Prostate gland (tissue), 2 donors: ENCODE data around the gene SOD2. TPM values are rescaled to one million over a fixed set of nuclear protein-coding genes. Genes with fewer than 3 reads are reported as not detected.

ENCODE experiments used
- DNase-seq: peaks from one replicate; pipeline ENCODE4 v3.0.0-alpha.2; 2019; ENCODE audit warnings: low spot score
- H3K27ac ChIP-seq, 2 donors: fragments of 200-600 bp; sonication (generic); 2 replicates each; pipeline ENCODE4 v1.5.1; 2017 to 2019
- H3K27me3 ChIP-seq: fragments of 200-600 bp; sonication (generic); replicated peaks from 2 replicates; pipeline ENCODE4 v1.5.1; 2019; ENCODE audit not compliant: insufficient read depth
- H3K36me3 ChIP-seq, 2 donors: fragments of 200-600 bp; sonication (generic); 1 replicate in 1 of 2; 2 replicates in 1 of 2; pipeline versions ENCODE4 v1.5.1 to v1.8.1; 2017 to 2019
- H3K4me1 ChIP-seq: fragments of 200-600 bp; sonication (generic); replicated peaks from 2 replicates; pipeline ENCODE4 v1.5.1; 2019
- H3K4me3 ChIP-seq, 2 donors: fragments of 200-600 bp; sonication (generic); 2 replicates each; pipeline ENCODE4 v1.5.1; 2017 to 2019
- H3K9me3 ChIP-seq: fragments of 200-600 bp; sonication (generic); 2 replicates; pipeline ENCODE4 v1.5.1; 2017
- POLR2A ChIP-seq: fragments of 450-650 bp; IDR thresholded peaks from one replicate; pipeline ENCODE4 v1.6.1; 2016; ENCODE audit warnings: antibody characterized with exemption, mild to moderate bottlenecking
- POLR2AphosphoS5 ChIP-seq: sonication (generic); formaldehyde crosslinking; IDR thresholded peaks from one replicate; pipeline ENCODE4 v1.6.1; 2017; ENCODE audit warnings: antibody characterized with exemption
- WGBS: methylation state at CpG from one replicate; pipeline ENCODE4 v1.1.5; 2018; 5-methylcytosine and 5-hydroxymethylcytosine counted together
- intact Hi-C: fragments of 100-400 bp; cut with DNase I; formaldehyde crosslinking; loops from one replicate; pipeline ENCODE4 v1.14.2; 2022
- total RNA-seq, 2 donors: library from RNA; depleted of rRNA; stranded (reverse); fragments of >200 nt; gene quantifications; one replicate each; pipeline ENCODE4 v1.1.0, GENCODE V29; 2016
- TF ChIP-seq, protein P1 (sequence below), 4 experiments: fragments of 200-600 bp in 2 of 4; fragments of 450-650 bp in 2 of 4; sonication (generic) in 2 of 4; IDR thresholded peaks; 1 replicate in 3 of 4; 2 replicates in 1 of 4; pipeline ENCODE4 v1.5.1; 2016 to 2019; ENCODE audit warnings: antibody characterized with exemption in 4 of 4, mild to moderate bottlenecking in 2 of 4, moderate library complexity in 2 of 4

Gene SOD2
- total RNA-seq, 2 donors from 2014 or later = 196 to 285 TPM

- no peak overlapping the region for H3K4me3 ChIP-seq
- no peak for DNase-seq
- intact Hi-C loops = loop anchor here (2.0 to 10.0 kb wide), 2 partner anchors 401 to 481 kb away; no protein-coding TSS in a partner anchor
Measured at GRCh38 chr6:159655409-159655988, 37.5 kb downstream of the SOD2 start.

DNA sequence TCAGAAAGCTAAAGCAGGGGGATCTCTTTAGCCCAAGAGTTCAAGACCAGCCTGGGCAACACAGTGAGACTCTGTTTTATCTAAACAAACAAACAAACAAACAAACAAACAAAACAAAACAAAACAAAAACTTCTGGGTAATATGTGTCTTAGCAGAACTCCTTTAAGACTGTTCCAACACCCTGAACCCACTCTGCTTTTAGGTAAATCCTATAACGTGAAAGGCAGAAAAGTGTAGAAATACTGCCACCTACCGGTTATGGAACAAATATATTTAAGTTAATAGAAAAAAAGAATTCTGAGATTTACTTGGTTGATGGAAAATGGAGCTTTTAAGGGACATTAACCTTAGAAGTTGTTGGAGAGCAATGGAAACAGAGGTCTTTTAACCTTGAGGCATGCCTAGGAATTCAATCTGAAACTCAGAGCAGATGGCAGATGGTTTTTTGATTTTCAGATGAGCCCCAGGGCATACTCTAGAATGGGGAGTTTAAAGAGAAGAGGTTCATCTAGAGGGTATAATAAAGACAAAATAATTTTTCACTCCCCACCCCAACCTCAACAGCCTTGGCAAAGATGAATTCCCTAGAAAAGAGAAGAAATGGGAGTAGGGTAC lies 38.5 kb downstream of the SOD2 start:
- TF ChIP-seq POLR2A (no peak), POLR2AphosphoS5 (no peak)
- TF ChIP-seq, protein P1, sequence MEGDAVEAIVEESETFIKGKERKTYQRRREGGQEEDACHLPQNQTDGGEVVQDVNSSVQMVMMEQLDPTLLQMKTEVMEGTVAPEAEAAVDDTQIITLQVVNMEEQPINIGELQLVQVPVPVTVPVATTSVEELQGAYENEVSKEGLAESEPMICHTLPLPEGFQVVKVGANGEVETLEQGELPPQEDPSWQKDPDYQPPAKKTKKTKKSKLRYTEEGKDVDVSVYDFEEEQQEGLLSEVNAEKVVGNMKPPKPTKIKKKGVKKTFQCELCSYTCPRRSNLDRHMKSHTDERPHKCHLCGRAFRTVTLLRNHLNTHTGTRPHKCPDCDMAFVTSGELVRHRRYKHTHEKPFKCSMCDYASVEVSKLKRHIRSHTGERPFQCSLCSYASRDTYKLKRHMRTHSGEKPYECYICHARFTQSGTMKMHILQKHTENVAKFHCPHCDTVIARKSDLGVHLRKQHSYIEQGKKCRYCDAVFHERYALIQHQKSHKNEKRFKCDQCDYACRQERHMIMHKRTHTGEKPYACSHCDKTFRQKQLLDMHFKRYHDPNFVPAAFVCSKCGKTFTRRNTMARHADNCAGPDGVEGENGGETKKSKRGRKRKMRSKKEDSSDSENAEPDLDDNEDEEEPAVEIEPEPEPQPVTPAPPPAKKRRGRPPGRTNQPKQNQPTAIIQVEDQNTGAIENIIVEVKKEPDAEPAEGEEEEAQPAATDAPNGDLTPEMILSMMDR (IDR thresholded peaks at IDR 0.05) = peak; percentile 43 to 66 (median 53)
- intact Hi-C loops = loop anchor here (2.0 to 10.0 kb wide), 2 partner anchors 400 to 480 kb away; no protein-coding TSS in a partner anchor
- 0% methylated on average over 2 of the region's 2 CpGs for WGBS
- H3K27me3 ChIP-seq = no peaks in the 10 kb centered on the region
- H3K4me1 ChIP-seq = no peaks in the 10 kb centered on the region
- no peak for DNase-seq
- H3K36me3 ChIP-seq = no peaks in the 10 kb centered on the region
- H3K9me3 ChIP-seq = no peaks in the 10 kb centered on the region
- H3K27ac ChIP-seq = no peak overlapping the region
- H3K4me3 ChIP-seq = no peak overlapping the region

More at GRCh38 chr6:159655409-159655988, 37.5 kb downstream of the SOD2 start:
- WGBS = 89% methylated on average over 9 of the region's 9 CpGs
- Histone ChIP-seq H3K27me3 (no peaks in the 10 kb centered on the region), H3K27ac (no peak overlapping the region), H3K4me1 (no peaks in the 10 kb centered on the region), H3K36me3 (no peaks in the 10 kb centered on the region), H3K9me3 (no peaks in the 10 kb centered on the region)
- no peak for TF ChIP-seq POLR2A
- no peak for TF ChIP-seq POLR2AphosphoS5
- TF ChIP-seq, protein P1 (IDR thresholded peaks at IDR 0.05) = no peak

- TF ChIP-seq, protein P1 (IDR thresholded peaks at IDR 0.05) = no peak
- TF ChIP-seq POLR2AphosphoS5 (no peak), POLR2A (no peak)
- H3K27me3 ChIP-seq = no peaks in the 10 kb centered on the region
- DNase-seq = no peak
- no peaks in the 10 kb centered on the region for H3K36me3 ChIP-seq
- intact Hi-C loops = loop anchor here (10.0 kb wide), 1 partner anchor 396 kb away; no protein-coding TSS in a partner anchor
- no peak overlapping the region for H3K4me3 ChIP-seq
- H3K27ac ChIP-seq = no peak overlapping the region
- 93% methylated on average over 8 of the region's 8 CpGs for WGBS
- H3K4me1 ChIP-seq = no peaks in the 10 kb centered on the region
- H3K9me3 ChIP-seq = no peaks in the 10 kb centered on the region
Measured at GRCh38 chr6:159650314-159650713, 42.7 kb downstream of the SOD2 start.

GRCh38 chr6:159649441-159649840 lies 43.6 kb downstream of the SOD2 start:
- no peak overlapping the region for H3K4me3 ChIP-seq
- H3K27me3 ChIP-seq = no peaks in the 10 kb centered on the region
- no peak overlapping the region for H3K27ac ChIP-seq
- intact Hi-C loops = no loop called here
- TF ChIP-seq POLR2A (no peak), POLR2AphosphoS5 (no peak)
- TF ChIP-seq, protein P1 (IDR thresholded peaks at IDR 0.05) = no peak
- H3K9me3 ChIP-seq = no peaks in the 10 kb centered on the region
- 93% methylated on average over 7 of the region's 7 CpGs for WGBS
- H3K36me3 ChIP-seq = no peaks in the 10 kb centered on the region
- no peaks in the 10 kb centered on the region for H3K4me1 ChIP-seq
- DNase-seq = no peak

- Histone ChIP-seq H3K27ac (no peak overlapping the region), H3K4me1 (no peaks in the 10 kb centered on the region), H3K9me3 (no peaks in the 10 kb centered on the region), H3K4me3 (no peak overlapping the region), H3K27me3 (no peaks in the 10 kb centered on the region), H3K36me3 (no peaks in the 10 kb centered on the region)
- DNase-seq = no peak
- 88% methylated on average over 2 of the region's 2 CpGs for WGBS
- TF ChIP-seq POLR2AphosphoS5 = no peak
- TF ChIP-seq POLR2A = no peak
- TF ChIP-seq, protein P1 (IDR thresholded peaks at IDR 0.05) = no peak
- intact Hi-C loops = no loop called here
Measured at GRCh38 chr6:159646733-159647132, 46.3 kb downstream of the SOD2 start.
